HG02571 (cell line): ENCODE measurements around the gene SORCS2.
"Not testable (repeated sequence)": the region's sequence is repeated elsewhere in the genome, so short reads cannot be mapped to it uniquely, and the experiment has no call there.

ENCODE experiments used
- ATAC-seq: cut with Tn5 transposase; IDR thresholded peaks from one replicate; pipeline ENCODE4 v1.9.1; 2021; ENCODE audit warnings: mild to moderate bottlenecking, moderate library complexity; ENCODE audit not compliant: unreplicated experiment

The SORCS2 gene

DNA sequence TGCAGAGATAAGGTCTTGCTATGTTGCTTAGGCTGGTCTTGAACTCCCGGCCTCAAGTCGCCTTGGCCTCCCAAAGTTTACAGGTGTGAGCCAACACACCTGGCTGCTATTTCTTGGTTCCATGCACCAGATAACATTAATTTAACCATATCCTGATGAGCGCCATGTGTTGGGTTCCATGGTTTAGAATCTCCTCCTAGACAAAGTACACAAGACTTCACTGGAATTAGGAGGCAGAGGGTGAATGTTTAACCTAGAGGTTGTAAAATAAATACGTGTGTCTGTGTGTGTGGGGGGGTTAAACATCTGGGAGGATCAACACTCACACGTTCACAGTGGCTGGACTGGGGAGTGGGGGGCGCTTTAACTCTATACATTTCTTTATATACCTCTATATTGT is 32.4 kb upstream of the SORCS2 start:
- no peak for ATAC-seq

DNA sequence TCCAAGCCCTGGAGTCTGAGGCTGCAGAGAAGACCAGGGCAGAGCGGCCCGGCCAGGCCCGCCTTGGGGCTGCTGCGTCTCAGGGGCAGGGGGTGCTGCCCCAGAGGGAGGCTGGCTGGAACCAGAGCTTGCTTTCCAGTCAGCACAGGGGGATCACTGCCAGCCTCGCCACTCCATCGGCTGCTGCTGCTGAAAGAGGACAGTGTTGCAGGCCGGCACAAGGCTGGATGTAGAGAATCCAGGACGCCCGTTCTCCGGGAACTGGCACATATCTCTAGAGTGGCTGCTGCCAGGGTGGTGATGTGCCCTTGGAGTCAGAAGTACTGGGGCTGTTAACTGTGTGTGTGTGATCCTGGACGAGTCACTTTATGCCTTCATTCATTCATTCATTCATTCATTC is 31.9 kb upstream of the SORCS2 start:
- no peak for ATAC-seq

DNA sequence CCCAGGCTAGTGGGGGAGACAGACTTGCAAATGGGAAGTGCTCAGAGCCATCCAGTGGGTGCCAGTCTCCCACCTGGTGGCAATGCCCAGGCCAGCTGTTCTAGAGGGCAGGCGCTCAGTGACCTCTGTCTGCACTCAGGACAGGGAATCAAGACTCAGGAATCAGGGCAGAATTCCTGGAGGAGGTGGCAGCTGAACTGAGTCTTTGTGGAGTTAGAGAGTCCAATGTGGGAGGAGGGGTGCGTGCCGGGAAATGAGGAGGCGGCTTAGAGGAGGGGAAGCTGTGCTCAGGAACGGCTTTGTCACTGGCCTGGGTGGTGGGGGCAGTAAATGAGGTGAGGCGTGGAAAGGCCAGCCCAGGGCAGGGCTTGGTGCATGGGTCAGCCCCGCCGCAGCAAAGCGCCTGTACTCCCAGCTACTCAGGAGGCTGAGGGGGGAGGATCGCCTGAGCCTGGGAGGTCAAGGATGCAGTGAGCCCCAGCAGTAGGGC is 31.3 kb upstream of the SORCS2 start:
- no peak for ATAC-seq

DNA sequence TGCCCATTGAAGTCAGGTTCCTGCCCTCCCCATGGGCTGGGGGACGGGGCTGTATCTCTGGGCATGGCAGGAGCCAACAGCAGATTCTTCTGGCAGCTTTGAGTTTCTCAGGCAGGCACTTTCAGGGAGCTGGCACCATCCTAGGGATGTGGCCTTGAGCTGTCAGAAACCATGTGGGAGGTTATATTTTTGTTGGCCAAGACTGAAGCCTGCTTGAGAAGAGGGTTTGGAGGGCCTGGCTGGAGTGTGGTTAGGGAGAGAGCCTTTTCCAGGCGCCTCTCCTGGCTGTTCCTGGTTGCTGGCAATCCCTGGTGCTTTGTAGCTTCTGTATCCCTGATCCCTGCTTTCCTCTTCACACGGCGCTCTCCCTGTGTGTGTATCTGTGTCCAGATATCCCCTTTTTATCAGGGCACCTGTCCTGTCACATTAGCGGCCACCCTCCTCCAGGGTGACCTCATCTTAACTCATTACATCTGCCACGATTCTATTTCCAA is 30.6 kb upstream of the SORCS2 start:
- no peak for ATAC-seq

DNA sequence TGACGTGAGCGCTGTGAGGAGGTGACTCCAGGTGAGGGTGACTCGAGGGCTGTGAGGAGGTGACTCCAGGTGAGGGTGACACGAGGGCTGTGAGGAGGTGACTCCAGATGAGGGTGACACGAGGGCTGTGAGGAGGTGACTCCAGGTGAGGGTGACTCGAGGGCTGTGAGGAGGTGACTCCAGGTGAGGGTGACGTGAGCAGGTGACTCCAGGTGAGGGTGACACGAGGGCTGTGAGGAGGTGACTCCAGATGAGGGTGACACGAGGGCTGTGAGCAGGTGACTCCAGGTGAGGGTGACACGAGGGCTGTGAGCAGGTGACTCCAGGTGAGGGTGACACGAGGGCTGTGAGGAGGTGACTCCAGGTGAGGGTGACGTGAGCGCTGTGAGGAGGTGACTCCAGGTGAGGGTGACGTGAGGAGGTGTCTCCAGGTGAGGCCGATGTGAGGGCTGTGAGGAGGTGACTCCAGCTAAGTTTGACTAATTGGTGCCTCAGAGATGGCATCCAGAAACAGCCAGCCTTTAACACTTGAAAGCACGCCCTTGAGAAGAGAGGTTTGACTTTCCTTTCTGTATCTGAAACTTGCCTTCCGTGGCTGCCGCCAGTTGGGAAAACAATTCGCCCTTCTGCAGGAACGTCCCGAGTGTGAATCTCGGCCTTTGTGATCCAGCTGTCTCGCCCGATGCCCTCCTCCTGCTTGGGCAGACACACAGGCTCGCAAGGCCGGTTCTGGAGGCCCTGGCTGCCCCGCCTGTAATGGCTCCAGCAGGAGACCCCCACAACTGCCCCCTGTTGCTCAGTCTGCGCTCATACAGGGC is 27.1 kb upstream of the SORCS2 start:
- not testable (repeated sequence) for ATAC-seq

DNA sequence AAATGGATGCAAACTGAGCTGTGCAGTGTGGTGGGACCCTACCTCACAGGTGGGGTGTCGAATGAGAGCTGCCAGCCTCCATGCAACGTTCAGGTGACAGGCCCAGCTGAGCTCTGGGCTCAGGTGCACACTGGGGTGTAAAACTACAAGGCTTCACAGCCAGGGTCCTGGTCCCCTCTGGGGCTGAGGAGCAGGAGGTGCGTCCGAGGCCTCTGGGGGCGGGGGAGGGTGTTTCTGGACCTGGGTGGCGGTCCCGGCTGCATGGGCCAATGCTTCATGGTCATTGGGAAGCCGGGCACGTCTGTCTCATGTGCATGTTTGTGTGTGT is 26.5 kb upstream of the SORCS2 start:
- no peak for ATAC-seq

DNA sequence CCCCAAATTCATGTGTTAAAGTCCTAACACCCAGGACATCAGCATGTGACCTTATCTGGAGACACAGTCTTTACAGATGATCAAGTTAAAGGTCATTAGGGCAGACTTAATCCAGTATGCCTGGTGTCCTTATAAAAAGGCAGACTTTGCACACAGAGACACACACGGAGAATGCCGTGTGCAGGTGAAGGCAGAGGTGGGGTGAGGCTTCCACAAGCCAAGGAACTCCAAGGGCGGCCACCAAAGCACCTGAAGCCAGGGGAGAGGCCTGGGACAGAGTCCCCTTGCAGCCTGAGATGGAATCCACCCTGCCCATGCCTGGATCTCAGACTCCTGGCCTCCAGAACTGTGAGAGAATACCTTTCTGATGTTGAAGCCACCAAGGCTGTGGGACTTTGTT is 26.1 kb upstream of the SORCS2 start:
- no peak for ATAC-seq

DNA sequence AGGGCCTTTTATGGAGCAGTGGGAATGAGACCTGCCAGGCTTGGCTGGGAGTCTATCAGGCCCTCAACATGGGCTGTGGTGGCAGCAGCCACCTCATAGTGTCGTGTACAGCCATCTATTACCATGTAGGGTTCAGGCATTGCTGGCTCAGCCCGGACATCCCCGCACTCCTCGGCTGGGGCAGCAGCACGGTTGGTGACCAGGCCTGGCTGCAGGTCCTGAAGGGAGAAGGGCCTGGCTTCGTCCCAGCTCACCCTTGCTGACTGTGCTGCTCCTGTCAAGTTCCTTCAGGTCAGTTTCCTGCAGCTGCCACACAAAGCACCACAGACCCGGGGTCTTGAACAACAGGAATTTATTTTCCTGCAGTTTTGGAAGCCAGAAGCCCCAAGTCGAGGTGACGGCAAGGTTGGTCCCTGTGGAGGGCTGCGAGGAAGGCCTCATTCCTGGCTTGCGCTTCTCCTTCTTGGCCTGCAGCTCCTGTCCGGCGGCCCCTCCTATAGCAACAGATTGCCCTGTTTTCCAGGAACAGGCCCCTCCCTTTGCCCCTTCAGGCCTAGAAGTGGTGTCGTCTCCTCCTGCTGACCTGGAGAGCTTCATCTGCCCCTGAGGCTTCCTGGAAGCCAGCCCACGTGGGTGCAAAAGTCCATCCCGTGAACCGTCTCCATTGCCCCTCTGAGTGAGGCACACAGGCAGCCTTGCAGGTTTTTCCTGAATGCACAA is 25.2 kb upstream of the SORCS2 start:
- ATAC-seq: no peak

DNA sequence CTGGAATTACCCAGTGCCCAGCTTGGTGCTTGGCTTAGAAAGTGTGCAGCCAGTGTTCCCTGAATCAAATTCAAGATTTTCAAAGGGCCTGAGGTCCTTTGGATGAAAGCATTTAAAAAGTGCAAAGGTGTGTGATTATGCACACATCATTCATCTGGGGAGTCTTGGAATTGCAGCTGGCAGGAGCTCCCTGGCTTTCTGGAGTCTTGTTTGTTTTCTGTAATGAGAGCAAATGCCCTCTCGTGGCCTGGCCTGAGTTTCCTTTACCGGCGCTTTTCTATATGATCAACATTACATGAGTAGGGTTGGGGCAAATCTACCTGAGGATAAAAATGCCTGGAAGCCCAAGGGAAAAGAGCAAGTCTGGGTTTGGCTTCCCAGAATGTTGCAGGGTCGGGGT is 24.6 kb upstream of the SORCS2 start:
- ATAC-seq: no peak

DNA sequence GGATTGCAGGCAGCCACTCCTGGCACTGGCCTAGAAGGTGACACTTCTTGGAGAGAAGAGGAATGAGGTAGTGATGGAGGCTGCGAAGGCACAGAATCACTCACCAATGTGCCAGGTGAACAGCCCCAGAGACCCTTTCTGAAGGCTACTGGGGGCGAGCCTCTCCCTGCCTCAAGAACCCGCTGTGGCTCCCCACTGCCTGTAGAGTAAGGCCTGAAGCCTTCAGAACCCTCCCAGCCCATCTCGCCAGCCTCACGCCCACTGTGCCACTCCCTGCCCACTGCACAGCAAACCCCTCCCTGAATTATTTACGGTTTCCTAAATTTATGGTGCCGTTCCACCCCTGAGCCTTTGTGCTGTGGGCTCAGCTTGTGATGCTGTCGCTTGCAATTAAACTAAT is 24.2 kb upstream of the SORCS2 start:
- ATAC-seq: no peak

DNA sequence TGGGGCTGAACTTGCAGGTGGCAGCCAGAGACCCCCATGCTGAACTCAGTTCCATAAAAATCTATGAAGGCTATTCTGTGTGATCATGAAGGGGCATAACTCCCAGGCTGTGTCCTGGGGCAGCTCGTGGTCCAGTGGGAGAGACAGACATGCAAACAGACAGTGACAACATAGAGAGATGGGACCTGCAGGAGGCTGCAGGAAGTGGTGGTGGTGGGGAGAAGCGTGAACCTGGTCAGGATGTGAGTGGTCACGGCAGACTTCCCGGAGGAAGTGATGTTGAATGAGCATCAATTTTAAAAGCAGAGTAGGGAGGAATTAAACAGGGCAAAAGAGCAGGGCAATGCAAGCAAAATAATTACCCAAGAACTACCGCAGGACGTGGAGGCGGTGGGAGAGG is 23.2 kb upstream of the SORCS2 start:
- no peak for ATAC-seq

DNA sequence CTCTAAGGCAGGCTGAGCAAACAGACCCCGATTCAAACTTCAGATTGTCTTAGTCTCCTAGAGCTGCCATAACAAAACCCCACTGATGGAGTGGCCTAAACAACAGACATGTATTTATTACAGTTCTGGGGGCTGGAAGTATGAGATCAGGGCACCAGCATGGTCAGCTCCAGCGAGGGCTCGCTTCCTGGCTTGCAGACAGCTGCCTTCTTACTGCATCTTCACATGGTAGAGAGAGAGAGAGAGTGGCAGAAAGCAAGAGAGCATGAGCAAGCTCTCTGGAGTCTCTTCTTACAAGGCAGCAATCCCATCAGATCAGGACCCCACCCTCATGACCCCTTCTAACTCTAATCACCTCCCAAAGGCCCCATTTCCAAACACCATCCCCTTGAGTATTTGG is 22.3 kb upstream of the SORCS2 start:
- no peak for ATAC-seq

DNA sequence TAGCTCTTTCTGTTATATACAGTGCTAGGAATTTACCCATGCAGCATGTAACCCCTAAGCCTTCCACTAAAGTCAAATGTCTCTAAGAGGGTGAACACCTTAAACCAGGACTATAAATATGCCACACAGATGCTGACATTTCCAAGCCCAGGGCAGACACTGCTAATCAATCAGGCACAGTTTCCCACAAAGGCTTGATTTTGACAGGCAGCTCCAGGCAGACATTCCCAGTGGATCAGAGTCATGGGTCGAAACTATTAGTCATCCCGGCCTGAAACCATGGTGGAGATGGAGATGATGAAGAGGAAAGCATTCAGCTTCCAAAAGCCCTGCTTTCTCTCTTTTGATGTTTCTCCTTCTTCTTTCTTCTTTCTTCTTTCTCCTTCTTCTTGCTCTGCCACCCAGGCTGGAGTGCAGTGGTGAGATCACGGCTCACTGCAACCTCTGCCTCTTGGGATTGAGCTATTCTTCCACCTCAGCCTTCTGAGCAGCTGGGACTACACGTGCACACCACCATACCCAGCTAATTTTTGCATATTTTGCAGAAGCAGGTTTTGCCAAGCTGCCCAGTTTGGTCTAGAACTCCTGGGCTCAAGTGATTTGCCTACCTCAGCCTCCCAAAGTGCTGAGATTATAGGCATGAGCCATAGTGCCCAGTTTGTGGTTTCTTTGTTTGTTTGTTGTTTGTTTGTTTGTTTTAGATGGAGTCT is 21.0 kb upstream of the SORCS2 start:
- no peak for ATAC-seq

DNA sequence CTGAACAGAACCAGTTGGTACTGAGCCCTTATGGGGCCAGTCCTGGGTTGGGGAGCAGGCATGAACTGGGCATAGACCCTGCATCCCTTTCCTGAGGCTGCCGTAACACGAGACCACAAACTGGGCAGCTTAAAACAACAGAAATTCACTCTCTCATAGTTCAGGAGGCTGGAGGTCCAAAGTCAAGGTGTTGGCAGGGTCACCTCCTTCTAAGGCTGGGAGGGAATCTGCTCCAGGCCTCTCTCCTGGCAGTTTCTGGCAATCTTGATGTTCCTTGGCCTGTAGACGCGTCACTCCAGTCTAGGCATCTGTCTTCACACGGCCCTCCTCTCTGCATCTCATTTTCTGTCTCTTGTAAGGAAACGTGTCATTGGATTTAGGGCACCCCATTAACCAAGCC is 19.8 kb upstream of the SORCS2 start:
- ATAC-seq: no peak

DNA sequence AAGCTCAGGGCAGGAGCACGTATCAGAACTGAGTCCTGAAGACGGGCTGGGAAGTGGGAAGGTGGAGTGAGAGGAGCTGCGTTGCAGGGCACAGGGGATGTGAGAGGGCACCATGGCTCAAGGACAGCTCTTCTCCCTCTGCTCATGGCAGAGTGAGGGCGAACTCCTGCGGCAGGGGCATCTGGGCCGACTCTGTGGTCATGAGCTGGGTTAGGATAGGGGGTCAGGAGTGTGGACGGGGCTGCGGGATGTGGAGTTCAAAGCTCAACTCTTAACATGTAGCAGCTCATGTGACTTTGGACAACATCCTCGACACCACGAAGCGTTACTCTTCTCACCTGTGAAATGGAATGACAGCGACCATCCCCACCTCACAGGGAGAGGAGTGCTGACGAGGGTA is 19.4 kb upstream of the SORCS2 start:
- no peak for ATAC-seq

DNA sequence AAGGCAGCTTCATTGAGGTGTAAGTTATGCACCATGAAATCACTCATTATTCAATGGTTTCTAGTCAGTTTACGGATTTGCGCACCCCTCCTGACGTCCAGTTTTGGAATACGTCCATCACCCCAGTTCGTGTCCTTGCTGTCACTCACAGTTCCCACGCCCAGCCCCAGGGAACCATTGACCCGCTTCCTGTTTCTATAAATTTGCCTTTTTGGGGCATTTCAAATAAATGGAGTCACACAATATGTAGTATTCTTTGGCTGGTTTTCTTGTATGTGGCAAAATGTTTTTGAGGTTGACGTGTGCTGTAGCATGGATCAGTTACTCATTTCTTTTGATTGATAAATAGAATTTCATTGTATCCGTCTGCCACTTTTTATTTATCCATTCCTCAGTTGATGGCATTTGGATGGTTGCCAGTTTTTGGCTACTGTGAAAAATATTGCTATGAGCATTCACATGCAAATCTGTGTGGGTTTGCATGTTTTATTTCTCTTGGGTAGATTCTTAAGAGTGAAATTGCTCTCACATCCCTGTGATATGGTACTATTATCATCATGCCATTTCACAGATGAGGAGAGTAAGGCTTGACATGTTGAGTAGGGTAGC is 18.4 kb upstream of the SORCS2 start:
- ATAC-seq: no peak

DNA sequence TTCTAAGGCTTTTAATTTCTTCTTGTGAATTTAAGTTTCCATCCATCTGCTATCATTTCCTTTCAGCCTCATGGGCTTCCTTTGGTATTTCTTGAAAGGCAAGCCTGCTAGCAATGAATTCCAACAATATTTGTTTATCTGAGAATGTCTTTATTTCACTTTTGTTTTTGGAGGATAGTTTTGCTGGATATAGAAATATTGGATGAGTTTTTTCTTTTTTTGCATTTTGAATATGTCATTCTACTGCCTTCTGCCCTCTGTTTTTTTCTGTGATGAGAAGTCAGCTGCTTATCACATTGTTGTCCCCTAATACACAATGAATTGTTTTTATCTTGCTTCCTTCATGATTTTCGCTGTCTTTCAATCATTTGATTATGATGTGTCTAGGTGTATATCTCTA is 13.2 kb upstream of the SORCS2 start:
- no peak for ATAC-seq

DNA sequence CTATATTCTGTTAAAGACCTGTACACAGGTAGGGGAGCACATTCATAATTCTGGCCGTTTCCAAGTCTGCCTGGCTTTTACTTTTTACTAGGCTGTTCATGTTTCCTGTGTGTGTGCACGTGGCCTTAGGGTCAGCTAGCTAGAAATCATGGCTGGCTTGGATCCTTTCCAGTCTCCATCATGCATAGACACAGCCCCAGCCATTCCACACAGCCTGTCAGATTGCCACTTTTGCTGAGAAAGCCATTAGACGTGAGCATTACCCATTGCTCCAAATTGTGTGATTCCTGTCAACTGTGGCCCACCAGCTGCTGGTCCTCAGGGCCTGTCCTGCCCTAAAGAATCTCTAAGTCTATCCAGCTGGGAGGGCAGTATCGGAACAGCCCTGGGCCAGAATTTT is 11.4 kb upstream of the SORCS2 start:
- ATAC-seq: no peak

DNA sequence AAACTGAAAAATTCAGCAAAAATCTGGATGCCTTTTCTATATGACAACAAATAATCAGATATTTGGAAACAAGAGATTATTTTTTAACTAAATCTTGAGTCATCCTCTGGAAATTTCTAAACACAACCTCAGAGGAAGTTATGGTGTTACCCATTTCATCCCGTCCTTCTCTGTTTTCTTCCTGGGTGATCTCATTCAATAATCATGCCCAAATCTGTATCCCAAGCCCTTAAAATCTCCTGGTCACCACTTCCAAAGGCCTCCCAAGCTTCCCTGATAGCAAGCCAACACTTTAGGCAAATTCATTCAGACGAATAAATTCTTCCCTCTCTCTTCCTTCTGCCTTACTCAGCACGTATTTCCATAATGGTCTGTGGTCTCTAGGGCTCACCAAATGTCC is 9.7 kb upstream of the SORCS2 start:
- ATAC-seq: no peak

DNA sequence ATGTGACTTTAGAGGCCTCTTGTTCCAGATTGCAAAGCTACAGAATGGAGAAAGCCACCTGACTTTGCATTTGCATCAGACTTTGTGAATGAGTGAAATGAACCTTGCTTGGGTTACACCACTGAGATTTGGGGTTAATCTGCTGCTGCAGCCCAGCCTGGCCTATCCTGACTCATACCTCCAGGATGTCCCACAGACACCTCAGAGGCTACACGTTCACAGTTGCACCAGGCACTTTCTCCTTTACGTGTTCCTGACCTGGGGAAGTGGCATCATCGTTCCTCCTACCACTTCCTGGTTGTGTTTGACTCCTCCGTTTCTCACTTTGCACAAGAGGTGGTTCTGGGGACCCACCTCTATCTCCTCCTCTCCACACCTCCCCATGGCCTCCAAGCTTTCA is 9.2 kb upstream of the SORCS2 start:
- no peak for ATAC-seq

DNA sequence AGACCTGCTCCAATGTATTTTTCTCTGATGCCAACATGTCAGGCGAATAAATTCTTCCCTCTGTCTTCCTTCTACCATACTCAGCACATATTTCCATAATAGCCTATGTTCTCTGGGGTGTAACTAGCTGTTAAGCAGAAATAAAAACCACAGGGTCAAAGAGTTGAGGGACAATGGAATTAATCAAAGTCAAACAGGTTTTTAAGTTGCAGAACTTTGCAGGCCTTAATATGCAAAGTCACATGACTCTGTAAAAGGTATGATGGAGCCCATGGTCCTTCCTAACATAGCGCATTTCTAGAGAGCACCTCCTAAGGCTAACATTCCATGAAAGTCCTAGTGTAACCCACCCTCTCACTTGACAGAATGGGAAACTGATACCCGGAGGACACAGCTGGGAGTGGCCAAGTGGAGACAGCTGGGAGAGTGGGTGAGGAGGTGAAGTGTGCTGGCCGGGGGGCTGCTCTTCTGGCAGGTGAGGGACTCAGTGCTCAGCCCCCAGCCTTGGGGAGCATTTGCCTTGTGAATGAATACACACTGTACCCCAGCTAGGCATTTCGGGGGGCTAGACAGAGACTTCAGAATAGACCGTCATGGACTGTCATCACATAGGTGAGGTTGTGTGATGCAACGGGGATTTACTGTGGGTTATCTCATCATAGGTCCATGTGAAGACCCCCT is 8.4 kb upstream of the SORCS2 start:
- ATAC-seq: no peak
